Fibroblast of pulmonary artery (primary cell): ENCODE results near the gene TNIK.

Experiments used
- DNase-seq: peaks from one replicate; pipeline ENCODE4 v3.0.0-alpha.2; 2010; ENCODE audit warnings: low read depth
- H3K4me3 ChIP-seq: replicated peaks from 2 replicates; pipeline ENCODE4 v1.5.1; 2011; ENCODE audit warnings: low read depth, mild to moderate bottlenecking, control low read depth, low read length, moderate library complexity
- TF ChIP-seq, protein P1 (sequence below): IDR thresholded peaks from 2 replicates; pipeline ENCODE4 v1.5.1; 2011; ENCODE audit warnings: mild to moderate bottlenecking, control low read depth, low read length, inconsistent platforms; ENCODE audit errors: missing control alignments

Gene TNIK

DNA sequence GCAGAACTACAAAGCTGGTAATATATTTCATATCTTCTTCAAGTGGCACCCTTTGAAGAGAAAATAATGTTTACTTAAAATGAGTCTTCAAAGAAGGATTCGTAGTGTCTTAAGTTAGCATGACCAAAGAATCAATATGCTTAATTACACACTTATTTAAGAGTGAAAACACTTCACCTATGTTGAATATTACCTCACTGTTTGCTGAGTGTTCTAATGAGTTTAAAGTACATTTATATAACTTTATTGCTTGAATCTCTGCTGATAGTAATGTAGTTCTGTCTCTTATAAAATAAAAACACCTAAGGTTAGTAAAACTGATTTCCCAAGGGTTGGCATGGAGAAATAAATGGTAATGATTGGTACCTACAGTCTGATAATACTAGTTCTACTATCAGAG lies 290.3 kb downstream of the TNIK start:
- TF ChIP-seq, protein P1, sequence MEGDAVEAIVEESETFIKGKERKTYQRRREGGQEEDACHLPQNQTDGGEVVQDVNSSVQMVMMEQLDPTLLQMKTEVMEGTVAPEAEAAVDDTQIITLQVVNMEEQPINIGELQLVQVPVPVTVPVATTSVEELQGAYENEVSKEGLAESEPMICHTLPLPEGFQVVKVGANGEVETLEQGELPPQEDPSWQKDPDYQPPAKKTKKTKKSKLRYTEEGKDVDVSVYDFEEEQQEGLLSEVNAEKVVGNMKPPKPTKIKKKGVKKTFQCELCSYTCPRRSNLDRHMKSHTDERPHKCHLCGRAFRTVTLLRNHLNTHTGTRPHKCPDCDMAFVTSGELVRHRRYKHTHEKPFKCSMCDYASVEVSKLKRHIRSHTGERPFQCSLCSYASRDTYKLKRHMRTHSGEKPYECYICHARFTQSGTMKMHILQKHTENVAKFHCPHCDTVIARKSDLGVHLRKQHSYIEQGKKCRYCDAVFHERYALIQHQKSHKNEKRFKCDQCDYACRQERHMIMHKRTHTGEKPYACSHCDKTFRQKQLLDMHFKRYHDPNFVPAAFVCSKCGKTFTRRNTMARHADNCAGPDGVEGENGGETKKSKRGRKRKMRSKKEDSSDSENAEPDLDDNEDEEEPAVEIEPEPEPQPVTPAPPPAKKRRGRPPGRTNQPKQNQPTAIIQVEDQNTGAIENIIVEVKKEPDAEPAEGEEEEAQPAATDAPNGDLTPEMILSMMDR: no peak
- no peak for DNase-seq
- no peak overlapping the region for H3K4me3 ChIP-seq

DNA sequence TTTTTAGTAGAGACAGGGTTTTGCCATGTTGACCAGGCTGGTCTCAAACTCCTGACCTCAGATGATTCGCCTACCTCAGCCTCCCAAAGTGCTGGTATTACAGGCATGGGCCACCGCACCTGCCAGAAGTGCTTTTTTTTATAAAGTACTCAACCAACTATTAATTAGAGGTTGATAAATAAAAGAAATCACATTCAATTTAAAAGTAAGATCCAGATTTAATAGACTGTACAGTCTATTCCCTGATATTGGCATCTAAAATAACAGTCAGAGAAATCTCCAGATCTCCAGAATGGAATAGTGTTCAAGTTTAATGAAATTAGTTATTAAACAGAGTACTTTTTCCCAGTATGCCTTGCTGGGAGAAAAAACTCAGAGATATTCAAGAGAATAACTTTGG lies 290.8 kb downstream of the TNIK start:
- TF ChIP-seq, protein P1: no peak
- H3K4me3 ChIP-seq: no peak overlapping the region
- DNase-seq: no peak

DNA sequence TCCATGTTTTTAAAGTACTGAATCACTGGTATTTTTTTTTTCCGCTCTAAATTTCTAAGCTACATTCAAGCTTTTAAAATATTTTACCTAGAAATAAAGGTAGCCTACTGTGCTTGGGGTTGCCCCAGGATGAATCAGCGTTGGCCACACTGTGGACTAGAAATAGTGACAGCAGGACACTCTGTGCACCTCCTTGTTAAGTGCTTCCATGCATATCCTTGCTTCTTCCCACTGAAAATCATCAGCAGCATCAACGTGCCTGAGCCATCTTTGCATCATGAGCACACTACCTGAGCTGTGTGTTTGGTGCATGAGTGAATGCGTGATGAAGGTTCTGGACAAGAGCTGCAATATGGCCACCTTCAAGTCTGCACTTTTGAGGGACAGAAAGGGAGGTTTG lies 291.7 kb downstream of the TNIK start:
- no peak overlapping the region for H3K4me3 ChIP-seq
- DNase-seq: no peak
- TF ChIP-seq, protein P1: no peak

DNA sequence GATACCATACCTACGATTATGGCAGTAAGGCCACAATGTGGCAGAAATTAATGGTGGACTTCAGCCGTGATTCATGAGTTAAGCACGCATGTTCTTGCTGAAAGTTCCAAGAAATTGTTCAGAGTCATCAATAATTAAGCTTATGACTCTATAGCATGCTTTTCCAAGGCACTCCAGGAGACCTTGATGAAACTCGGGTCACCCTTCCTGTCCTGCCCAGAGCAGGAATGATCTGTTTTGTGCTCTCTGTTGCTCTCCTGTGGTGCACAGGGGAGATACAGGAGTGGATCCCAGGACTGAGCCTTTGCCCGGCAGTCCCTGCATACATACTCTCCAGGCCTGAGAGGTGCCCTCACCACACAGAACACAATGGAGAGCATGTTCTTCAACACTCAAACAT lies 292.1 kb downstream of the TNIK start:
- DNase-seq: peak; percentile 44
- TF ChIP-seq, protein P1: peak; percentile 54
- no peak overlapping the region for H3K4me3 ChIP-seq

DNA sequence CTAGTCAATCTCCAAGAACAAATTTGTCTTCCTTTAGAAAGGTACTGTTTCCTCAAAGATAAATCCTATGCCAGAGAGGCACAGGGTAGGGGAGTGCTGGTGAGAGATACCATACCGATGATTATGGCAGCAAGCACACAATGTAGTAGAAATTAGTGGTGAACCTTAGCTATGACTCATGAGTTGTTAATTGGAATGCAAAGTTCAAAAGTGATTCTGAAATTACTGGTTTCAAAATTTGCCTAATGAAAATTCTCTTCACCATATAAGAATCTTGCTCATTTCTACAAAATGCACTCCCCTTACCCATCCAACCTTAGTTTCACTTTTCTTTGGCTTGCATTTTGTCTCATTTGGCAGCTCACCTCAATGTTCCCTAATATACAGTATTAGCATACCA lies 294.2 kb downstream of the TNIK start:
- TF ChIP-seq, protein P1: no peak
- DNase-seq: no peak
- H3K4me3 ChIP-seq: no peak overlapping the region

DNA sequence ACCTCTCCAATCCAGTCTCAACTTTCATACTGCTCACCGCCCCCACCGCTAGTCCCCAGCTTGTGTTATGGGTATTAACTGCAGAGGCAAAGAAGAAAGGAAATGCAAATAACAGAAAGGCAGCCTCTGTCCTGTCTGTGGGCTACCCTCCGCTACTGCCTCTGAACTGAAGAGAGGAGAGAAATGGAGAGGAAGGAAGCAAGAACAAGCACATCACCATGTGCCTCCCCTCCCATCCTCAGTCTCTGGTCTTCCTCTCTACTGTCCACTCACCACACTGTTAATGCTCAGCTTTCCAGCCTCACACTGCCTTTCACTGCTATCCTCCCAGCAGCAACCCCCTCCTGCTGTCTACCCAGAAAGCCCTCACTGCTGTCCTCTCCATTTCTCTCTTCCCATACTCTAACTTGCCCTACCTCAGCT lies 294.7 kb downstream of the TNIK start:
- no peak overlapping the region for H3K4me3 ChIP-seq
- TF ChIP-seq, protein P1: no peak
- DNase-seq: no peak

DNA sequence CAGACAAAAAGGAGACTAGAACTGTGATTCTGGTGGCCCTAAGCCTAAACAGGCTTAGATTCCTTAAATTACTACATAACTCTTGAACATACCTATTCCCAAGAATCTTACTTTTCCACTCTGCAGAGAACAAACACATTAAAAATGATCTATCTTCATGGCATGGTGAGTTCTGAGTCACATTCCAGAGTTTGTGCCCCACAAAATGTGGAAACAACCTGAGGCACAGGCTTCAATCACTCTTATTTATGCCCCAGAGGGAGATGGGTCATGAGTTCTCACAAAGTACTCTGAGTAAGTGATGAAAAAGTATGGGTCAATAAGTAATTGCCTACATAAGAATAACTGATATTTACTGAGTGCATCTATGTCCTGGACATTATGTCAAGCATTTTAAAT lies 296.1 kb downstream of the TNIK start:
- TF ChIP-seq, protein P1: no peak

More for the DNA sequence above, 296.1 kb downstream of the TNIK start:
- H3K4me3 ChIP-seq: no peak overlapping the region
- no peak for DNase-seq
